Measurements from ENCODE around the gene KCNK1. TPM values are rescaled to one million over a fixed set of nuclear protein-coding genes. Genes with fewer than 3 reads are reported as not detected.

The KCNK1 gene
- total and polyA plus RNA-seq, 2 of the 8 experiments (the other 6 are each of a cell fraction or from before 2014, with no cell fraction given), result 11.9 to 16.5 TPM

DNA sequence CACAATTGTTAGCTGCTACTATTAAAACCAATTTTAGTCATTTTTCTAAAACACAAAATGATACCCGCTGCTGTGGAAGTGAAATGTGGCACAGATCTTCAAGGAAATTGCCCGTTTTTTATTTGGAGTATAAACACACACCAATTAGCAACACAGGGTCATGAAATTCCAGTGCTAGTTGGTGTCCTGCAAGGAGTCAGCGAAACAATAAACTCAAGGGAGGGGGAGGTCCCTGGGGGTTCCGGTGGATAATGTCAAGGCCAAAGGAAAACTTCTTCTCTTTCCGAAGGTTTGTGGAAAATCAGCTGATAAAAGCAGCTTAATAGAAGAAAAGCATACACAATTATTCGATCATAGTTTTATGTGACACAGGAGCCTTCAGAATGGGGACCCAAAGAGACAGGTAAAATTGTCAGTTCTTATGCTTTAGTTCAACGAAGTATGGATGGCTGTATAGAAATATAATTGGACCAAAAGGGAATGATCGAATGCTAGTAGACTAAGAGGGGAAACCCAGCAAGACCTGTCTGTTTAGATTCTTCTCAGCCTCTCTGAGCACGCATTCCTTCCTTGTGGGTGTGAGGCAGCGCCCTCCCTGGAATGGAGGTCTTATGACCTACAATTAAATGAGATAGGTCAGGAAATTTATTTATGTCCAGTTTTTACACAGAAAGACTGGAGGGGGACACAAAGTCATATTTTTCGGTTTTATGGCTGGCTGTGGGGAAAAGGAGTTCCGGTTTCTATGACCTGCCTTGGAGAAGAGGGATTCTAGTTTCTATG lies 65.9 kb downstream of the KCNK1 start (continued):
- TF ChIP-seq SP2 (IDR thresholded peaks at IDR 0.05; ENCODE audit: low read length) (peak; percentile 24; the same call in 1 of the 2 replicates), MAFK (IDR thresholded peaks at IDR 0.05; ENCODE audit: low read depth, low read length) (no peak), EP300 (IDR thresholded peaks at IDR 0.05; ENCODE audit: borderline replicate concordance in 1 of 2, low read depth in 2 of 2, low read length in 2 of 2) (no peak), CBX8 (IDR thresholded peaks at IDR 0.05; ENCODE audit: borderline replicate concordance, low read depth, low read length) (no peak), ASH2L (IDR thresholded peaks at IDR 0.05; ENCODE audit: low read length) (no peak), BACH1 (IDR thresholded peaks at IDR 0.05; ENCODE audit: low read length) (no peak), JUND (IDR thresholded peaks at IDR 0.05; ENCODE audit: low read length) (no peak), RNF2 (IDR thresholded peaks at IDR 0.05; ENCODE audit: borderline replicate concordance, low read depth, low read length, missing control alignments, poor library complexity, severe bottlenecking) (no peak), ATF3 (IDR thresholded peaks at IDR 0.05; ENCODE audit: insufficient read depth, low read depth, low read length) (no peak), RXRA (IDR thresholded peaks at IDR 0.05; ENCODE audit: insufficient read depth, low read depth, low read length) (no peak), EGR1 (IDR thresholded peaks at IDR 0.05; ENCODE audit: borderline replicate concordance, low read depth, low read length) (no peak), PHF8 (conservative IDR thresholded peaks at IDR 0.05; ENCODE audit: low read depth, low read length) (no peak), SIRT6 (IDR thresholded peaks at IDR 0.05; ENCODE audit: low read length) (no peak), KDM5A (IDR thresholded peaks at IDR 0.05; ENCODE audit: low read length) (no peak), NRF1 (IDR thresholded peaks at IDR 0.05; ENCODE audit: low read depth, low read length) (no peak), RAD21 (IDR thresholded peaks at IDR 0.05 in 1 of 2, conservative IDR thresholded peaks at IDR 0.05 in 1 of 2; ENCODE audit: low read depth in 2 of 2, low read length in 2 of 2) (0 out of 4 replicates have a peak, but pooled peaks of 1 of the 2 experiments have one; percentile 3), NANOG (IDR thresholded peaks at IDR 0.05; ENCODE audit: insufficient read depth, low read depth, low read length, poor library complexity, severe bottlenecking) (no peak), YY1 (IDR thresholded peaks at IDR 0.05; ENCODE audit: low read depth, low read length) (no peak), CBX5 (IDR thresholded peaks at IDR 0.05; ENCODE audit: low read depth, low read length) (no peak)
- TF ChIP-seq, protein P1, sequence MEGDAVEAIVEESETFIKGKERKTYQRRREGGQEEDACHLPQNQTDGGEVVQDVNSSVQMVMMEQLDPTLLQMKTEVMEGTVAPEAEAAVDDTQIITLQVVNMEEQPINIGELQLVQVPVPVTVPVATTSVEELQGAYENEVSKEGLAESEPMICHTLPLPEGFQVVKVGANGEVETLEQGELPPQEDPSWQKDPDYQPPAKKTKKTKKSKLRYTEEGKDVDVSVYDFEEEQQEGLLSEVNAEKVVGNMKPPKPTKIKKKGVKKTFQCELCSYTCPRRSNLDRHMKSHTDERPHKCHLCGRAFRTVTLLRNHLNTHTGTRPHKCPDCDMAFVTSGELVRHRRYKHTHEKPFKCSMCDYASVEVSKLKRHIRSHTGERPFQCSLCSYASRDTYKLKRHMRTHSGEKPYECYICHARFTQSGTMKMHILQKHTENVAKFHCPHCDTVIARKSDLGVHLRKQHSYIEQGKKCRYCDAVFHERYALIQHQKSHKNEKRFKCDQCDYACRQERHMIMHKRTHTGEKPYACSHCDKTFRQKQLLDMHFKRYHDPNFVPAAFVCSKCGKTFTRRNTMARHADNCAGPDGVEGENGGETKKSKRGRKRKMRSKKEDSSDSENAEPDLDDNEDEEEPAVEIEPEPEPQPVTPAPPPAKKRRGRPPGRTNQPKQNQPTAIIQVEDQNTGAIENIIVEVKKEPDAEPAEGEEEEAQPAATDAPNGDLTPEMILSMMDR (IDR thresholded peaks at IDR 0.05; ENCODE audit: control extremely low read depth in 1 of 3, insufficient read depth in 1 of 3, low read depth in 1 of 3, low read length in 3 of 3), result peak; percentile 23 to 34 (median 23); a peak in 3 of 4 replicates

Data from H1 (cell line).